NCI-H69 (cell line): ENCODE data around the gene IDH2.
"Not testable (repeated sequence)": the region's sequence is repeated elsewhere in the genome, so short reads cannot be mapped to it uniquely, and the experiment has no call there.

Experiments used
- DNase-seq: peaks from one replicate; lab custom pipeline; 2025; lab: John Stamatoyannopoulos, UW

Gene IDH2

GRCh38 chr15:90084876-90085423 is 17.3 kb downstream of the IDH2 start:
- no peak for DNase-seq

DNA sequence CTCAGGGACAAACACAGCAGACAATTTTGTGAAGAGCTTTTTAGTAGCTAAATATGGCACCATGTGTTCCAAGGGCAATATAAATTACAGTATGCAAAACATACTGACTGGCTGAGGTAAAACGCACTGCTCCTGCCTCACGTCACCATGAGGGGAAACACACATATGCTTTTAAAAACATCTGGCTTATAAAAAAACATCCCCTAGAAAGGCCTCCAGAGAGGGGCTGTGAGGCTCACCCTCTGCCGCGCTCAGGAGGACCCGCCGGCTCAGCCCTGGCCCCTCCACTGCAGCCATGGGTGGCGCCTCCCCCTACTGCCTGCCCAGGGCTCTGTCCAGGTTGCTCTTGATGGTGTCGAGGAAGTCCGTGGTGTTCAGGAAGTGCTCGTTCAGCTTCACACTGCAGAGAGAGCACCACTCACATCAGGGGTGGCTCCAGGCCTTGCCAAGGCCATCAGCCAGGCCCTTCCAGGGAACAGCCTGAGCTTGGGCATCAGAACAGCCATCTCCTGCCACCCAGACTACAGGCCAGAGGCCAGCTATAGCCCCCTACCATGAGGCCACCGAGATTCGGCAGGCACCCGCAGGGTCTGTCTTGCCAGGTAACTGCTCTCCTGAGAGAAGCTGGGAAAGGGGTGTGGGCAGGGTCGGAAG is 18.2 kb downstream of the IDH2 start:
- no peak for DNase-seq

DNA sequence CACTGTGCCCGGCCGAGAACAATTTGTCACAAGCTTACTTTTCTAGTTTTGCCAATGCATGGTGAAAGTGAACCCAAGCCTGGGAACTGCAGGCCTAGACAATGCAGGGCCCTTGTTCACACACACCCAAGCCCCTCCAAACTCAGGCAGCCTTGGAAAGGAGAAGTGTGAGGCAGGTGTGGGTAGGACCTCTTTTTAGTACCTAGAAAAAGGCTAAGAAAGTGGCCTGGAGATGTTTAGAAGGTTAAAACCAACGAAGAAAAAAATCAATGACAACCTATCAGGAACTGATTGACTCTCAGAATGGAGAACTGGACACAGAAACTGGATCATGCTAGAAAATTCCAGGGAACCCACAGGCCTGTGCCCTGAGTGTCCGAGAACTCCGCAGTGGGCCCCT is 18.8 kb downstream of the IDH2 start:
- DNase-seq = no peak

GRCh38 chr15:90082140-90082715 is 20.0 kb downstream of the IDH2 start:
- no peak for DNase-seq

DNA sequence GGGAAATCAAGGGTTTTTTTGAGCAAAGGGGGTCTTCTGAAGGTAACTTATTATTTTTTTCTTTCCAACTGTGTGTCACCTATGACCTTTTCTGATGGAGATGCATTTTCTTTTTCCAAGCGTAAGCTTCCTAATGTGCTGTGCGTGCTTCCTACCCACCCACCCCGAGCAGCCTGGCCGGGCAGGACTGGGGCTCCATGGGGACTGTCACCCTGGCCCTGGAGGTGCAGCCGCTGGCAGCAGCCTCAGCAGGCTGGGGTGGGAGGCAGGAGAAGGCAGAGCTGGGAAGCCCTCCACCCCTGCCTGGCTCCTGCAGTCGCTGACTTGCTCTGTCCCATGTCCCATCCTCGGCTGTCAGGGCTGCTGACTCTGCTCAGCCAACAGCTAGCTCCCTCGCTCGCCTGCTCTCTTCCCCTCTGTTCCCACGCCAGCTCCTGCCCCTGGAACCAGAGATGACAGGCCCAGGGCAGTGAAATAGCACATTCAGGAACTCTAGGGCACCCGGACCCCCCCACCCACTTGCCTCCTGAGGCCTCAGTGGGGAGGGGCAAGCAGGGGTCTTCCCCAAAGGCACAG is 21.4 kb downstream of the IDH2 start:
- DNase-seq = no peak

- no peak for DNase-seq
These were observed 21.9 kb downstream of the IDH2 start for GRCh38 chr15:90080458-90080755.

GRCh38 chr15:90079619-90080457 is 22.4 kb downstream of the IDH2 start:
- no peak for DNase-seq

DNA sequence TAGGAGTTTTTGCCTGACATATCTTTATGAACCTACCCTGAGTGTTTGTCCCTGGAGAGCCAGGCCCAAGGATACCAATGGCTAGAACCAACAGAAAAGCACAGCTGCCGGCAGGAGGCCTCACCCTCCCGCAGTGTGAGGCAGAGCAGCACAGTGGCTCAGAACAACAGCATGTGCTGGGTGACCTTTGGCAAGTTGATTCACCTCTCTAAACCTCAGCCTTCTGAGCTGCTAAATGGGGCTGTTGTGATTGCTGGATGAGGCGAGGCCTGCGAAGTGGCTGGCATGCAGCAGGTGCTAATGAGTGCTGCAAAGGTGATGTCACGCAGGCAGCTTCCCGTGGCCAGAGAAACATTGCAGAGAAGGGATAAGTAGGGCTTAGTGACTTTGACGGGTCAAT is 23.3 kb downstream of the IDH2 start:
- no peak for DNase-seq

DNA sequence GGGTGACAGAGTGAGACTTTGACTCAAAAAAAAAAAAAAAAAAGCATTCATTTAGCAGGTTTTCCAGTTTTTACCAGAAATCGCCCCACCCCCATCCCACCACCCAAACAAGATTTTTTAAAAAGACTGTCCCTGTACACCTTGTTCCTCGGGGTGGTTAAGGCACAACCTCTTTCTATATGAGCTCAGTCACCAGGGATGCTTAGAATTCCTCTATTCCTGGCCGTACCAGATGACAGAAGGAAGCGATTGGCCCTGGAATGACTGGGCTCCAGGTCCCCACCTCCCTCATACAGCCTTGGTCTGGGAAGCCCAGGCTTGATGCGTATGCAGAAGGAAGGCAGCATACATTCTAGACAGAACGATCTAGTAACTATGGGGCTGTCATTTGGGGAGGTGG is 25.6 kb downstream of the IDH2 start:
- no peak for DNase-seq

- DNase-seq = no peak
These were observed 26.6 kb downstream of the IDH2 start for GRCh38 chr15:90075420-90076289.

GRCh38 chr15:90074916-90075315 is 27.4 kb downstream of the IDH2 start:
- no peak for DNase-seq

GRCh38 chr15:90074023-90074422 is 28.2 kb downstream of the IDH2 start:
- no peak for DNase-seq

- no peak for DNase-seq
These were observed 29.2 kb downstream of the IDH2 start for GRCh38 chr15:90072978-90073640.

DNA sequence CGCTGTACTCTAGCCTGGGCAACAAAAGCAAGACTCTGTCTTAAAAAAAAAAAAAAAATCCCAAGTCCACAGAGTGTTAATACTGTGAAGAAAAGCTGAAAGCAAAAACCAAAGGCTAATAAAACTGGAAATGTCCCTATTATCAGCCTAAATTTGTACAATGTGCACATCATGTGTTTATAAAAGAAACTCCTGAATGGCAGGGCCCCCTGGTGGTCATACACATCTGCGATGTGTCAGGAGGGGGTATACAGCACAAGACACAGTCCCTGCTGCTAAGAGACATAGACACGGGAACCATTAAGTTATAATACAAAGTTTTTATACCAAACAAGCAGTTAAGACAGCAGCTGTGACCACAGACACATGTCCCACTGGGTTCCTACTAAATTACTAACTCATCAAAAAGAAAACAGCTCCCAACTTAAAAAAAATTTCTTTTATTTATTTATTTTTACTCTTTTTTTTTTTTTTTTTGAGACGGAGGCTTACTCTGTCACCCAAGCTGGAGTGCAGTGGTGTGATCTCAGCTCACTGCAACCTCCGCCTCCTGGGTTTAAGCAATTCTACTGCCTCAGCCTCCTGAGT is 31.0 kb downstream of the IDH2 start:
- peak; percentile 75 for DNase-seq

GRCh38 chr15:90070623-90071022 is 31.6 kb downstream of the IDH2 start:
- DNase-seq = not testable (repeated sequence)

- DNase-seq = no peak
These were observed 34.2 kb downstream of the IDH2 start for GRCh38 chr15:90067953-90068606.

DNA sequence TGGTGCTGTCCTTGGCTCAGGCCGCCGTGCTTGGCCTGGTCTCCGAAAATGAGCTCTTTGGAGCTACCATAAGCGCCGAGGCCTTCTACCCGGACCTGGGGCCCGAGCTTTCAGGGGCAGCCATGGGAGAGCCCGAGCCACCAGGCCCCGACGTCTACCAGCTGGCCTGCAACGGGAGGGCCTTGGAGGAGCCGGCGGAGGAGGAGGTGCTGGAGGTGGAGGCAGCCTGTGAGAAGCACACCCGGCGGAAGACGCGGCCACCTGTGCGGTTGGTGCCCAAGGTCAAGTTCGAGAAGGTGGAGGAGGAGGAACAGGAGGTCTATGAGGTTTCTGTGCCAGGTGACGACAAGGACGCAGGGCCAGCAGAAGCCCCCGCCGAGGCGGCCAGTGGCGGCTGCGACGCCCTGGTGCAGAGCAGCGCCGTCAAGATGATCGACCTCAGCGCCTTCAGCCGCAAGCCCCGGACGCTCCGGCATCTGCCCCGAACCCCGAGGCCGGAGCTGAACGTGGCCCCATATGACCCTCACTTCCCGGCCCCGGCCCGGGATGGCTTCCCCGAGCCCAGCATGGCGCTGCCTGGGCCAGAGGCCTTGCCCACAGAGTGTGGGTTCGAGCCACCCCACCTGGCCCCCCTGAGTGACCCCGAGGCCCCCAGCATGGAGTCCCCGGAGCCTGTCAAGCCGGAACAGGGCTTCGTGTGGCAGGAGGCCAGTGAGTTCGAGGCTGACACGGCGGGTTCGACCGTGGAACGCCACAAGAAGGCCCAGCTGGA is 34.9 kb downstream of the IDH2 start:
- DNase-seq = no peak

- no peak for DNase-seq
These were observed 36.6 kb downstream of the IDH2 start for GRCh38 chr15:90065682-90066049.

DNA sequence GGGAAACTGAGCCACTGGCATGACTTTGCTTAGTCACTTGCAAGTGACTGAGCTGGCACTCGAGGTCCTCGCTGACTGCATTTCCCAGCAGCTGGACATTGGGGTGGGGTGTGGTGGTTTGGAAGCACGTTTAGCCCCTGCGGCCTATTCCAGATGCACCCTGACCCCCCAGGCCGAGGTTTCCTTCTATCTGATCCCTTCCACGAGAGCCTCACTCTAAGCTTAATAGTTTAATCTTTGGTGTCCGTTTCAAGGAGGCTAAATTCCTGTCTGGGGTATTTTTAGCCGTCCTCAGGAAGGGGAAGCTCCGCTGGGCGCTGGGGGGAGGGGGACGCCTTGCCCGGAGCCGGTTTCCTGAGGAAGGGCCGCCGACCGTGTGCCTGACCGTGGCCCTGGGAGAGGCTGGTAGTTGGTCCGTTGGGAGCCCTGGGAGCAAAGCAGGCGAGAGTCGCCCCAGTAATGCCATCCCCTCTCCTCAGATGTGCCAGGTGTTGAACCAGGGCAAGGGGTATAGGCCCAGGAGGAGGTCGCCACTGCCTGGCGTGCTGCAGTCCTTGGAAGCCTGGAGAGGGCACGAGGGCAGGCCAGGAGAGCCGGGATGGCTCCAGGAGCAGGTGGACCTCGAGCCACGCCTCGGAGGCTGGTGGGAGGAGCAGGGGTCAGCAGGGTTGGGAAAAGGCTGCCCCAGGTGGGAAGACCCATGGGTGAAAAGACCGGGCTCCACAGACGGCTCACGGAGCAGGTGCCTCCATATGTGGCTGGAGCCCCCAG is 37.2 kb downstream of the IDH2 start:
- DNase-seq = no peak
